Esophagus squamous epithelium (tissue), 5 donors: ENCODE measurements around the gene HAL. TPM values are rescaled to one million over a fixed set of nuclear protein-coding genes. Genes with fewer than 3 reads are reported as not detected.

ENCODE experiments used
- DNase-seq: peaks from one replicate; lab custom pipeline; 2025; lab: John Stamatoyannopoulos, UW
- H3K27ac ChIP-seq, 4 donors: fragments of 200-600 bp; sonication (generic); one replicate each; pipeline ENCODE4 v1.5.1; 2016 to 2019; ENCODE audit warnings: mild to moderate bottlenecking in 1 of 4
- H3K27me3 ChIP-seq, 4 donors: fragments of 200-600 bp; sonication (generic); 1 replicate in 3 of 4; 2 replicates in 1 of 4; pipeline versions ENCODE4 v1.5.1 to v1.6.0; 2017 to 2021; ENCODE audit warnings: antibody characterized with exemption in 1 of 4
- H3K36me3 ChIP-seq, 3 donors: fragments of 200-600 bp; sonication (generic); one replicate each; pipeline ENCODE4 v1.5.1; 2016 to 2019
- H3K4me1 ChIP-seq, 3 donors: fragments of 200-600 bp; sonication (generic); one replicate each; pipeline ENCODE4 v1.5.1; 2017 to 2019
- H3K4me3 ChIP-seq, 4 donors: fragments of 200-600 bp; sonication (generic); 1 replicate in 3 of 4; 2 replicates in 1 of 4; pipeline ENCODE4 v1.5.1; 2016 to 2019; ENCODE audit warnings: mild to moderate bottlenecking in 2 of 4, moderate library complexity in 1 of 4
- H3K9me3 ChIP-seq, 3 donors: fragments of 200-600 bp; sonication (generic); one replicate each; pipeline ENCODE4 v1.5.1; 2016 to 2019
- POLR2A ChIP-seq, 4 donors: fragments of 450-650 bp; IDR thresholded peaks; one replicate each; pipeline ENCODE4 v1.6.1; 2017; ENCODE audit warnings: antibody characterized with exemption in 4 of 4, mild to moderate bottlenecking in 4 of 4, moderate library complexity in 3 of 4
- WGBS, 2 donors: methylation state at CpG; one replicate each; pipeline ENCODE4 v1.1.5; 2018; 5-methylcytosine and 5-hydroxymethylcytosine counted together
- intact Hi-C: fragments of 100-400 bp; cut with DNase I; formaldehyde crosslinking; loops from one replicate; pipeline ENCODE4 v1.15.0; 2022
- total RNA-seq, 4 donors: library from RNA; depleted of rRNA; stranded (reverse); fragments of >200 nt; gene quantifications; one replicate each; pipeline ENCODE4 v1.1.0, GENCODE V29; 2016
- TF ChIP-seq, protein P1 (sequence below), 6 experiments: fragments of 450-650 bp in 4 of 6; fragments of 200-600 bp in 2 of 6; sonication (generic) in 2 of 6; IDR thresholded peaks; one replicate each; pipeline ENCODE4 v1.5.1; 2016 to 2019; ENCODE audit warnings: antibody characterized with exemption in 6 of 6, mild to moderate bottlenecking in 4 of 6, moderate library complexity in 4 of 6
- donor health status: DM: yes; HTN: yes; CAD: no.

Gene HAL
- total RNA-seq, 4 donors from 2014 or later = 0.21 to 2.2 (median 0.32) TPM

DNA sequence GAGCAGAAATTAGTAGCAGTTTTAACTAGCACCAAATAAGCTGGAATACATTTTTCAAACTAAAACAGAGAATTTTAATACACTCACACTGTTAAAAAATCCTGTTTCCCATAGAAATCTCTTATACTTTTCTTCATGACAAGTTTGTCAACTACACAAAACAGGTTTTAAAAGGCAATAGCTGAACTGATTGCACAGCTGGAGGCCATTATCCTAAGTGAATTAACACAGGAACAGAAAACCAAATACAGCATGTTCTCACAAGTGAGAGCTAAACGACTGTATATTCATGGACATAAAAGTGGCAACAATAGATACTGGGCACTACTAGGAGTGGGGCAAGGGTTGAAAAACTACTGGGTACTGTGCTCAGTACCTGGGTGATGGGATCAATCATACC, 11.6 kb upstream of the HAL start:
- Histone ChIP-seq H3K9me3 (no peaks in the 10 kb centered on the region), H3K27me3 (no peaks in the 10 kb centered on the region), H3K36me3 (peaks cover 8 to 99% (median 54%) of the 10 kb centered on the region in 3 donors), H3K4me1 (no peaks in the 10 kb centered on the region), H3K4me3 (no peak overlapping the region), H3K27ac (no peak overlapping the region)
- TF ChIP-seq, protein P1, sequence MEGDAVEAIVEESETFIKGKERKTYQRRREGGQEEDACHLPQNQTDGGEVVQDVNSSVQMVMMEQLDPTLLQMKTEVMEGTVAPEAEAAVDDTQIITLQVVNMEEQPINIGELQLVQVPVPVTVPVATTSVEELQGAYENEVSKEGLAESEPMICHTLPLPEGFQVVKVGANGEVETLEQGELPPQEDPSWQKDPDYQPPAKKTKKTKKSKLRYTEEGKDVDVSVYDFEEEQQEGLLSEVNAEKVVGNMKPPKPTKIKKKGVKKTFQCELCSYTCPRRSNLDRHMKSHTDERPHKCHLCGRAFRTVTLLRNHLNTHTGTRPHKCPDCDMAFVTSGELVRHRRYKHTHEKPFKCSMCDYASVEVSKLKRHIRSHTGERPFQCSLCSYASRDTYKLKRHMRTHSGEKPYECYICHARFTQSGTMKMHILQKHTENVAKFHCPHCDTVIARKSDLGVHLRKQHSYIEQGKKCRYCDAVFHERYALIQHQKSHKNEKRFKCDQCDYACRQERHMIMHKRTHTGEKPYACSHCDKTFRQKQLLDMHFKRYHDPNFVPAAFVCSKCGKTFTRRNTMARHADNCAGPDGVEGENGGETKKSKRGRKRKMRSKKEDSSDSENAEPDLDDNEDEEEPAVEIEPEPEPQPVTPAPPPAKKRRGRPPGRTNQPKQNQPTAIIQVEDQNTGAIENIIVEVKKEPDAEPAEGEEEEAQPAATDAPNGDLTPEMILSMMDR (IDR thresholded peaks at IDR 0.05) = no peak
- TF ChIP-seq POLR2A (IDR thresholded peaks at IDR 0.05) = no peak
- intact Hi-C loops = no loop called here
- DNase-seq = no peak
- WGBS, 2 donors = 13 to 53% methylated on average over 1 of the region's 1 CpG

DNA sequence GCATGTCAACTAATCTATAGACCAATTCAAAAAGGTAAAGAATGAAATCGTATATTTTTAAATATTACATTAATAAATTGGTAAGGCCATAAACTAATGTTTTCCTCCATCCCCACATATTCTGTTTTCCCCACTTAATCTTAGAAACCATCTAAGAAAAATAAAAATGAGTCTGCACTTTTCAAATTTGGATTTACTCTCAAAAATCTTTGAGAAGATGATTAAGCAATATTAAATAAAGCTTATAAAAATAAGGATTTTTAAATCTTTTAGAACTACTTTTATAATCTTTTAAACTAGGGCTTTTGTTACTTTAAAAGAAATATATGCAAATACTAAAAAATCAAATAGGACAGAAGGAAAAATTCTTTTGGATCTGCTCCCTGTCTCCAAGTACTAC, 10.6 kb upstream of the HAL start:
- H3K9me3 ChIP-seq = no peaks in the 10 kb centered on the region
- WGBS, 2 donors = 78 to 92% methylated on average over 1 of the region's 1 CpG
- intact Hi-C loops = no loop called here
- TF ChIP-seq POLR2A (IDR thresholded peaks at IDR 0.05) = no peak
- TF ChIP-seq, protein P1 (IDR thresholded peaks at IDR 0.05) = no peak
- no peak overlapping the region for H3K4me3 ChIP-seq
- DNase-seq = no peak
- no peak overlapping the region for H3K27ac ChIP-seq
- H3K36me3 ChIP-seq = peaks cover 8 to 99% (median 45%) of the 10 kb centered on the region in 3 donors
- no peaks in the 10 kb centered on the region for H3K27me3 ChIP-seq
- H3K4me1 ChIP-seq = no peaks in the 10 kb centered on the region

DNA sequence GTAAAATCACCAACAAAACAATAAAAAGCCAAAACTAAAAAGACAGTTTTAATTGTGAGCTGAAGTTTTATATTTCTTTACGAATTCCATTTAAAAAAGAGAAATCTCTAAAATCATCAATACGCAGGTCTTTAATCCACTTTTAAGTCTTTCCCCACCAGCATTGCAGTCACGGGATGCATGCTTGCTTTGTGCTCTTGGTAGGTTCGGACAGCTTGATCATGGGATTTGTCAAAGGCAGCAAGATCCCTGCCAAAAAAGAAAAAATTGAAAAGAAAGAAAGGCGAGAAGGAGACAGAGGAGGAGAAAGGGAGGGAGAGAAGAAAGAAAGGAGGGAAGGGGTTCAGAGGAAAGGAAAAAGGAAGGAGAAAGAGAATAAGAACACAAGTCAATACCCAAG, 4.7 kb upstream of the HAL start:
- Histone ChIP-seq H3K4me3 (no peak overlapping the region), H3K36me3 (peaks cover 0 to 65% (median 15%) of the 10 kb centered on the region in 3 donors), H3K4me1 (no peaks in the 10 kb centered on the region), H3K27ac (no peak overlapping the region), H3K9me3 (no peaks in the 10 kb centered on the region), H3K27me3 (no peaks in the 10 kb centered on the region)
- intact Hi-C loops = no loop called here
- no peak for DNase-seq
- 84 to 91% methylated on average over 5 of the region's 5 CpGs for WGBS, 2 donors
- TF ChIP-seq, protein P1 (IDR thresholded peaks at IDR 0.05) = no peak
- no peak for TF ChIP-seq POLR2A (IDR thresholded peaks at IDR 0.05)

DNA sequence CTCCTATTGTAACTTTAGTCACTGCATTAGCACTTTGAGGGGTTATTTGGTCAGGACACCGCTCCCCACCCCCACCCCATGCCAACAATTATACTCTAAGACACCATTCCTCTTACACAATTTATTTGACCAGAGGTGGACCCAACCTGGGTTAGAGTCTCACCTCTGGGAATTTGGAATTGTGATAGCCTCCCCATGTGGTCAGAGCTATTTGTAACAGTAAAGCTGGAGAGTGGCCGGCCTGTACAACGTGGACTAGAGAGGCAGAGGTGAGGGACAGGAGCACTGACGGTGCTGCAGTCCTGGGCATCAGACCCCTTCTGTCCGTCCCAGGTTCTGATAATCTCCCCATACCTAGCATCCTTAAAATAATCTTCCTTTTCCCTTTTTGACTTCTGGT, 3.3 kb upstream of the HAL start:
- TF ChIP-seq, protein P1 (IDR thresholded peaks at IDR 0.05) = no peak
- TF ChIP-seq POLR2A (IDR thresholded peaks at IDR 0.05) = no peak
- WGBS, 2 donors = 87 to 90% methylated on average over 5 of the region's 5 CpGs
- Histone ChIP-seq H3K4me3 (no peak overlapping the region), H3K4me1 (no peaks in the 10 kb centered on the region), H3K27ac (no peak overlapping the region), H3K9me3 (no peaks in the 10 kb centered on the region), H3K27me3 (no peaks in the 10 kb centered on the region), H3K36me3 (peaks cover 0 to 57% (median 9%) of the 10 kb centered on the region in 3 donors)
- intact Hi-C loops = no loop called here
- DNase-seq = no peak

DNA sequence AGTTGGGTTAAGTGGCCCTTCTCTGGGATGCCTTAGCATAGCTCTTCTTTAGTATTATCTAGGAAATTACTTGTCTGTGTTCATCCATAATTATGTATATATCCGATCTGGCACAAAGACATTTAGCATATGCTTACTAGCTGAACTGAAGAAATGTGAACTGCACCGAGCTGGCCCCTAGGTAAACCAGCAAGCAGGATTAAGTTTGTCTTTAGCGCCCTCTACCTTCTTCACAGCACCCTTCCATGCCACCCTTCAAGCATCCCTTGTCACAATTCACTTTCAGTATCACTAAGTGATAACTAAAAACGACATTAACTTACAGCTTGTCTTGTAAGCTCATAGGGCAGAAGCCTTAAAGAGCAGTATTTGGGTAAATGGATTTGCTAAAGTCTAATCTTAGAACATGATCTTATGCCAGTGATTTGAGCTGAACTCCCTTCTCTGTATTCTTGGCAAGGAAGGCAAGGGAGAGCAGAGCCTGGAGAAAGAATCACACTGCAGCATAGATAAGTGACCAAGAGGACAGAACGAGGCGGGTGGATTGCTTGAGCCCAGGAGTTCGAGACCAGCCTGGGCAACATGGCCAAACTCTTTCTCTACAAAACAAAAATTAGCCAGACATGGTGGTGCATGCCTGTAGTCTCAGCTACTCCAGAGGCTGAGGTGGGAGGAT, 2.6 kb upstream of the HAL start:
- WGBS, 2 donors = 42 to 46% methylated on average over 7 of the region's 7 CpGs
- Histone ChIP-seq H3K4me1 (no peaks in the 10 kb centered on the region), H3K27ac (no peak overlapping the region), H3K9me3 (no peaks in the 10 kb centered on the region), H3K4me3 (no peak overlapping the region), H3K27me3 (no peaks in the 10 kb centered on the region), H3K36me3 (peaks cover 0 to 50% (median 8%) of the 10 kb centered on the region in 3 donors)
- DNase-seq = no peak
- TF ChIP-seq, protein P1 (IDR thresholded peaks at IDR 0.05) = peak; percentile 37 to 70 (median 64)
- no peak for TF ChIP-seq POLR2A (IDR thresholded peaks at IDR 0.05)
- intact Hi-C loops = no loop called here
